K562 (cell line): ENCODE measurements around the gene PADI4. TPM values are rescaled to one million over a fixed set of nuclear protein-coding genes. Genes with fewer than 3 reads are reported as not detected.
"Not testable (repeated sequence)": the region's sequence is repeated elsewhere in the genome, so short reads cannot be mapped to it uniquely, and the experiment has no call there.

Source experiments
- ATAC-seq: fragments of 200-7000 bp; cut with Tn5 transposase; 3 replicates; pipeline ENCODE4 v1.9.1; 2020; ENCODE audit warnings: moderate library complexity
- BruUV-seq: library from RNA; stranded (reverse); fragments of 400-500 nt; replicated peaks from 2 replicates; lab custom pipeline; 2021; lab: Mats Ljungman, UMichigan
- CTCF ChIA-PET: fragments of 300-600 bp; formaldehyde crosslinking; extraction: SDS; loops from one replicate; lab custom pipeline; 2021; ENCODE audit warnings: low intra/inter-chr PET ratio; lab: Yijun Ruan, JAX
- POLR2A ChIA-PET: fragments of 300-600, 350-650 bp; sonication (Branson Sonifier 250); formaldehyde crosslinking; extraction: SDS; loops from one replicate; lab custom pipeline; 2021; ENCODE audit warnings: antibody characterized with exemption, inconsistent platforms; lab: Yijun Ruan, JAX
- DNase-seq, 4 experiments: peaks; one replicate each; pipeline versions ENCODE4 v3.0.0 to v3.0.0-alpha.2; 2011 to 2018; ENCODE audit warnings: low spot score in 3 of 4, mixed read lengths in 3 of 4; ENCODE audit errors: extremely low read depth in 1 of 4
- FAIRE-seq: peaks from 2 replicates; lab custom pipeline; 2011; peaks lifted over from hg19 to GRCh38; lab: Jason Lieb, UNC
- H2AFZ ChIP-seq: 2 replicates; pipeline ENCODE4 v1.6.0; 2011; ENCODE audit warnings: low read depth, low read length, control low read depth, inconsistent platforms
- H3K27ac ChIP-seq: fragments of 200-600 bp; 3 replicates; pipeline ENCODE4 v1.8.0; 2011; ENCODE audit warnings: low read depth, mild to moderate bottlenecking, control low read depth, inconsistent platforms, low read length, moderate library complexity, mixed read lengths; ENCODE audit errors: extremely low read depth
- H3K27me3 ChIP-seq, 2 experiments: fragments of 300-600 bp in 1 of 2; 2 replicates in 1 of 2; 3 replicates in 1 of 2; pipeline versions ENCODE4 v1.6.0 to v1.8.0; 2011; ENCODE audit warnings: inconsistent platforms in 2 of 2, low read length in 2 of 2, mild to moderate bottlenecking in 1 of 2, mixed read lengths in 1 of 2, moderate library complexity in 1 of 2; ENCODE audit not compliant: control insufficient read depth in 2 of 2, insufficient read depth in 2 of 2
- H3K36me3 ChIP-seq: fragments of 300-600 bp; 3 replicates; pipeline ENCODE4 v1.8.0; 2011; ENCODE audit warnings: mild to moderate bottlenecking, low read length, inconsistent platforms; ENCODE audit not compliant: control insufficient read depth, insufficient read depth
- H3K4me1 ChIP-seq, 2 experiments: fragments of 200-600 bp in 1 of 2; replicated peaks in 1 of 2; 2 replicates in 1 of 2; 3 replicates in 1 of 2; pipeline versions ENCODE4 v1.5.1 to v1.8.0; 2011; ENCODE audit warnings: inconsistent platforms in 2 of 2, low read length in 2 of 2, mild to moderate bottlenecking in 1 of 2, mixed read lengths in 1 of 2, moderate library complexity in 1 of 2; ENCODE audit not compliant: control insufficient read depth in 2 of 2, insufficient read depth in 2 of 2
- H3K4me2 ChIP-seq: 2 replicates; pipeline ENCODE4 v1.6.1; 2011; ENCODE audit warnings: low read length, control low read depth, inconsistent platforms, mixed read lengths; ENCODE audit not compliant: insufficient read depth
- H3K4me3 ChIP-seq: fragments of 200-600 bp; sonication (generic), shearing (Covaris generic); 2 replicates; pipeline ENCODE4 v1.5.1; 2016; ENCODE audit warnings: control low read depth, inconsistent platforms
- H3K79me2 ChIP-seq: fragments of 200-600 bp; 3 replicates; pipeline ENCODE4 v1.8.0; 2011; ENCODE audit warnings: low read length, inconsistent platforms; ENCODE audit not compliant: control insufficient read depth, insufficient read depth
- H3K9ac ChIP-seq, 2 experiments: 2 replicates each; pipeline versions ENCODE4 v1.6.0 to v1.6.1; 2011; ENCODE audit warnings: low read depth in 2 of 2, low read length in 2 of 2, control low read depth in 1 of 2, inconsistent platforms in 1 of 2, mild to moderate bottlenecking in 1 of 2, mixed read lengths in 1 of 2; ENCODE audit not compliant: insufficient read depth in 1 of 2
- H3K9me1 ChIP-seq: one replicate; pipeline ENCODE4 v1.6.0; 2011; ENCODE audit warnings: inconsistent platforms, mild to moderate bottlenecking, low read length, moderate library complexity; ENCODE audit not compliant: control insufficient read depth, insufficient read depth
- H3K9me3 ChIP-seq: replicated peaks from 2 replicates; pipeline ENCODE4 v1.5.1; 2011; ENCODE audit warnings: low read depth, low read length, inconsistent platforms; ENCODE audit not compliant: control insufficient read depth, insufficient read depth
- H4K20me1 ChIP-seq: replicated peaks from 2 replicates; pipeline ENCODE4 v1.6.1; 2011; ENCODE audit warnings: low read length, inconsistent platforms, mixed read lengths; ENCODE audit not compliant: control insufficient read depth, insufficient read depth
- ARHGAP35 ChIP-seq: fragments of 450-650 bp; IDR thresholded peaks from 2 replicates; pipeline ENCODE4 v1.6.1; 2018; ENCODE audit not compliant: partially characterized antibody
- CBX3 ChIP-seq, 2 experiments: IDR thresholded peaks; 1 replicate in 1 of 2; 2 replicates in 1 of 2; pipeline ENCODE4 v1.6.1; 2012; ENCODE audit warnings: inconsistent platforms in 2 of 2, low read length in 2 of 2, borderline replicate concordance in 1 of 2, control low read depth in 1 of 2
- MYBL2 ChIP-seq, 2 experiments: fragments of 450-650 bp in 1 of 2; sonication (generic) in 1 of 2; formaldehyde crosslinking in 1 of 2; IDR thresholded peaks; 2 replicates each; pipeline versions ENCODE4 v1.6.1 to v1.8.1; 2017 to 2022; ENCODE audit warnings: borderline replicate concordance in 1 of 2, inconsistent platforms in 1 of 2, low read depth in 1 of 2, mild to moderate bottlenecking in 1 of 2, missing genetic modification reagents in 1 of 2, moderate library complexity in 1 of 2
- PURB ChIP-seq: sonication (generic); formaldehyde crosslinking; IDR thresholded peaks from 2 replicates; pipeline ENCODE4 v1.9.0; 2021; ENCODE audit warnings: low read depth, mild to moderate bottlenecking, missing genetic modification reagents
- PYGO2 ChIP-seq: fragments of 450-650 bp; IDR thresholded peaks from 2 replicates; pipeline ENCODE4 v1.6.1; 2016; ENCODE audit warnings: mild to moderate bottlenecking, missing genetic modification characterization, moderate library complexity, missing compliant biosample characterization
- TRIM24 ChIP-seq, 2 experiments: fragments of 450-650 bp; IDR thresholded peaks; 2 replicates each; pipeline ENCODE4 v1.6.1; 2016
- ZFP36 ChIP-seq: fragments of 150-350 bp; IDR thresholded peaks from 2 replicates; pipeline ENCODE4 v1.6.1; 2018; ENCODE audit warnings: low read length, low read depth; ENCODE audit not compliant: partially characterized antibody
- ZNF583 ChIP-seq: fragments of 250-450 bp; sonication (Bioruptor Pico); IDR thresholded peaks from 2 replicates; pipeline ENCODE4 v1.4.0; 2020
- ZNF766 ChIP-seq: fragments of 200-800 bp; sonication (Bioruptor generic); conservative IDR thresholded peaks from 2 replicates; pipeline ENCODE4 v1.6.1; 2016; ENCODE audit warnings: missing genetic modification characterization, missing compliant biosample characterization
- WGBS: fragments of 100-300 bp; shearing (Covaris generic); methylation state at CpG from one replicate; pipeline ENCODE4 v1.1.6; 2016; ENCODE audit warnings: low coverage, mixed read lengths; ENCODE audit not compliant: insufficient coverage; ENCODE audit errors: missing lambda C conversion rate; 5-methylcytosine and 5-hydroxymethylcytosine counted together
- in situ Hi-C: fragments of 300-500 bp; cut with MboI; formaldehyde crosslinking; loops from 4 replicates; pipeline ENCODE4 v1.15.0; 2018; ENCODE audit warnings: inconsistent platforms, mixed read lengths
- intact Hi-C: fragments of 100-400 bp; cut with micrococcal nuclease; formaldehyde crosslinking; loops from 2 replicates; pipeline ENCODE4 v1.14.2; 2022
- polyA plus RNA-seq, 8 experiments: library from polyadenylated mRNA; depleted of rRNA in 4 of 8; stranded (reverse) in 5 of 8; unstranded in 3 of 8; fragments of >200 nt; fragmentation: Nextera tagmentation in 2 of 8; fragmentation: Illumina TruSeq in 1 of 8; extraction: Ambion mirVana in 2 of 8; extraction: Trizol in 1 of 8; gene quantifications; 2 replicates each; pipeline versions ENCODE4 v1.2.1 to v1.2.3, GENCODE V29; 2011 to 2014; ENCODE audit warnings: inconsistent platforms in 1 of 8, missing spikeins in 1 of 8
- total RNA-seq, 7 experiments: library from RNA; depleted of rRNA in 6 of 7; stranded (reverse); fragments of >200 nt in 6 of 7; fragmentation: Illumina TruSeq in 2 of 7; extraction: Trizol in 2 of 7; gene quantifications; 2 replicates each; pipeline versions ENCODE4 v1.2.1 to v1.2.3, GENCODE V29; 2011 to 2021; ENCODE audit warnings: low replicate concordance in 1 of 7
- TF ChIP-seq, protein P1 (sequence below): fragments of 450-650 bp; formaldehyde crosslinking; IDR thresholded peaks from 2 replicates; pipeline ENCODE4 v1.4.0; 2022; ENCODE audit warnings: mild to moderate bottlenecking, moderate library complexity

Gene PADI4
- total and polyA plus RNA-seq, 9 of the 15 experiments (the other 6 are each of a cell fraction or from before 2014, with no cell fraction given) = 0.22 to 0.33 TPM; not detected in 7

DNA sequence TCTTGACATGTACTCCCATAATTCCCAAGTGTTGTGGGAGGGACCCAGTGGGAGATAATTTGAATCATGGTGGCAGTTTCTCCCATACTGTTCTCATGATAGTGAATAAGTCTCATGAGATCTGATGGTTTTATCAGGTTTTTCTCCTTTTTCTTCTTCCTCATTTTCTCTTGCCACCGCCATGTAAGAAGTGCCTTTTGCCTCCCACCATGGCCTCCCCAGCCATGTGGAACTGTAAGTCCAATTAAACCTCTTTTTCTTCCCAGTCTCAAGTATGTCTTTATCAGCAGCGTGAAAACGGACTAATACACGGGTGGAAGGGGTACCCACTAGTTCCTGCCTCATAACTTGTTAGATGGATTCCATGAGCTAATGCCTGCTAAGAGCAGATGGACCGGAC lies 37.5 kb downstream of the PADI4 start:
- WGBS = 15% methylated on average over 5 of the region's 5 CpGs
- H3K9me3 ChIP-seq, CTCF ChIA-PET, ATAC-seq, H3K27ac ChIP-seq, intact Hi-C loops, H3K9ac ChIP-seq, BruUV-seq, H3K4me3 ChIP-seq, DNase-seq, H3K4me2 ChIP-seq, H3K9me1 ChIP-seq, POLR2A ChIA-PET, in situ Hi-C loops, H2AFZ ChIP-seq, H4K20me1 ChIP-seq, H3K36me3 ChIP-seq, H3K79me2 ChIP-seq, FAIRE-seq: not testable (repeated sequence)
- Histone ChIP-seq H3K27me3 (peaks cover 0 to 14% of the 10 kb centered on the region in 2 experiments; a peak in 1 of 5 replicates), H3K4me1 (peaks cover 14 to 17% of the 10 kb centered on the region in 2 experiments)
- TF ChIP-seq ZFP36 = peak; percentile 81
- TF ChIP-seq ZNF766 (CRISPR knock-in tag) = peak; percentile 80
- peak in 1 of 2 experiments; percentile 32; a peak in 1 of 3 replicates for TF ChIP-seq CBX3 (IDR thresholded peaks at IDR 0.05; ENCODE audit: borderline replicate concordance in 1 of 2, low read length in 2 of 2)
- TF ChIP-seq TRIM24 (IDR thresholded peaks at IDR 0.05) = peak in 1 of 2 experiments; percentile 51; a peak in 1 of 4 replicates

DNA sequence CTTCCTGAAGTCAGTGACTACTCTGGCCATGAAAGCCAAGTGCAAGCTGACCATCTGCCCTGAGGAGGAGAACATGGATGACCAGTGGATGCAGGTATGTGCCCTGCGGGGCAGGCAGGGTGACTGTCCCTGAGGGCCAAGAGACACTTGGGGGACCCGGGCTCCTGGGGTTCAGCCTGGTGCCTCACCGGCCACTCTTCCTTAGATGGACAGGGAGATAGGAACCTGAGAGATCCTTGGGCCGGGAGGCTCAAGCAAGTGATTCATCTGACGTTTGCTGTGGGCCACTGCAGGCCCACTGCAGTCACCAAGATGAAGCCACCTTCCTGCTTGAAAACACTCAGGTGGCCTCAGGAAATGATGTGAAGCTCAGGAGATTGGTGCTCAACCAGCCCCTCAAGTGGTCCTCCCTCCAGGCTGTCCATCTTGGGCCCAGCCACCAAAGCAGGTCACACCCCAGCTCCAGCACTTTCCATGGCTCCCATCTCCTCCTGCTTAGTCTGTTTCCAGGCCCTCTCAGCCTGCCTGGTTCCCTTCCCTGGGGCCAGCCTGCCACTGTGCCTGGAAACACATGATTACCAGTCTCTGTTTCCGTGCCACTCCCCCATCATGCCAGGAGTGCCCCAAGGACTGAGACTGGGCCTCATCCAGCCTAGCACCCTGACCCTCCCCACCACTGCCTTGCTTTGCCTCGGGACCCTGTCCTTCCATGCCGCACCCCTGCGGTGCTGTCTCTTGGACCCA lies 38.2 kb downstream of the PADI4 start:
- FAIRE-seq (no peak), ATAC-seq (no peak), DNase-seq (peak in 1 of 4 experiments; percentile 6)
- peaks cover 0 to 12% of the 10 kb centered on the region in 2 experiments; a peak in 1 of 5 replicates for H3K27me3 ChIP-seq
- H3K9me3 ChIP-seq = no peaks in the 10 kb centered on the region
- H3K36me3 ChIP-seq = no peaks in the 10 kb centered on the region
- no peak overlapping the region for H3K9ac ChIP-seq
- peaks cover 14 to 17% of the 10 kb centered on the region in 2 experiments for H3K4me1 ChIP-seq
- in situ Hi-C loops (no loop called here), intact Hi-C loops (no loop called here)
- H3K4me2 ChIP-seq = no peak overlapping the region
- no TSS peak for BruUV-seq
- H3K79me2 ChIP-seq = no peaks in the 10 kb centered on the region
- H3K27ac ChIP-seq = no peak overlapping the region
- H4K20me1 ChIP-seq = no peaks in the 10 kb centered on the region
- H3K9me1 ChIP-seq = peaks cover 3% of the 10 kb centered on the region
- no peak overlapping the region for H3K4me3 ChIP-seq
- WGBS = 31% methylated on average over 9 of the region's 9 CpGs
- POLR2A ChIA-PET = no interaction called here
- H2AFZ ChIP-seq = no peak overlapping the region
- CTCF ChIA-PET = no interaction called here
- TF ChIP-seq ARHGAP35 = no peak
- no peak for TF ChIP-seq PYGO2 (tag)
- no peak for TF ChIP-seq MYBL2 (IDR thresholded peaks at IDR 0.05; ENCODE audit: low read depth)
- TF ChIP-seq MYBL2 (CRISPR knock-in tag; IDR thresholded peaks at IDR 0.05; ENCODE audit: borderline replicate concordance) = no peak
- TF ChIP-seq, protein P1, sequence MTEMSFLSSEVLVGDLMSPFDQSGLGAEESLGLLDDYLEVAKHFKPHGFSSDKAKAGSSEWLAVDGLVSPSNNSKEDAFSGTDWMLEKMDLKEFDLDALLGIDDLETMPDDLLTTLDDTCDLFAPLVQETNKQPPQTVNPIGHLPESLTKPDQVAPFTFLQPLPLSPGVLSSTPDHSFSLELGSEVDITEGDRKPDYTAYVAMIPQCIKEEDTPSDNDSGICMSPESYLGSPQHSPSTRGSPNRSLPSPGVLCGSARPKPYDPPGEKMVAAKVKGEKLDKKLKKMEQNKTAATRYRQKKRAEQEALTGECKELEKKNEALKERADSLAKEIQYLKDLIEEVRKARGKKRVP (CRISPR knock-in tag) = no peak
- TF ChIP-seq ZNF583 (CRISPR knock-in tag) = no peak
- no peak for TF ChIP-seq PURB (CRISPR knock-in tag)
